GM19324 (cell line): Measurements from ENCODE around the gene LRRC45.

ENCODE experiments used
- ATAC-seq: cut with Tn5 transposase; IDR thresholded peaks from one replicate; pipeline ENCODE4 v1.9.1; 2021; ENCODE audit warnings: mild to moderate bottlenecking, moderate library complexity; ENCODE audit not compliant: unreplicated experiment, low FRiP score

Gene LRRC45

DNA sequence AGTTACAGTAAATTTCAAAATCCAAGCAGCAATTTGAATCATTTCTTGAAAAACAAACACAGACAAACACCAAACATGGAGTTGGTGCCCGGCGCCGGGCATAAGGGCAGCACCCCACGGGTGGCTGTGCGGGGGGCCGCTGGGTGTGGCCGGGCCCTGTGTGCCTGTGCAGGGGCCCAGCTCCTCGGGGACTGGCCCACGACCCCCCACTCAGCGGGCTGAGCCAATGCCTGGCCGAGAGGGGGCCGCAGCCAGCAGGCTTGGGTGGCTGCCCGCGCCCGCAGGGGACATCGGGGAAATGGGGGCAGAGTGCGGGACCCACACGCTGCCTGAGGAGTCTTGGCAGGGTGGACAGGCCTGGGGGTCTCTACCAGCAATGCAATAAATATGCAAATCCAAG, 55.3 kb downstream of the LRRC45 start:
- ATAC-seq, result no peak

DNA sequence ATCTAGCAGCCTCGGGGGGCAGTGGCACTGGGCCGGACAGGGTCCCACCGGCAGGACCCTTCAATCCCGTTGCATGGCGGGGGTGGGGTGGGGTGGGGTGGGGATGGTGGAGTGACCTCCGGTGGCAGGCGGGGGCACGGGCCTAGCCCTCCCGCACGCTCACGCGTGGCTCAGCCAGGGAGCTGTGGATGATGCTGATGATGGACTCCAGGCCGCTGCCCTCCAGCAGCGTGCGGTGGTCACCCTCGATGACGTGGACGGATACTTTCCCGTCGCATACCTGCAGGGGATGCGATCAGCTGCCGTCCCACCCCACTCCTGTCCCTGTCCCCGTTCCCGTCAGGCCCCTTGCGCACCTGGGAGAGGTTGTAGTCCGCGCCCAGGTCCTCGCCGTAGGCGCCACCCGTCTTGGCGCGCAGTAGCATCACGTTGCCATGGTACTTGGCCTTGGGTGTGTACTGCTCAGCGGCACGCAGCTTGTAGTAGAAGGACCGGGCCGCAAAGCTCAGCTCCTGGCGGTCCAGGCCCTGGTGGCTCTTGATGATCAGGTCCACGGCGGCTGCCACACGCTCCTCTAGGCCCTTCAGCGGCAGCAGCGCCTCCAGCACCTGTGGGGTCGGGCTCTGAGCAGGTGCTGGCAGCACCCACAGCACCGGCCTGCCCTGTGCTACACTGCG, 56.0 kb downstream of the LRRC45 start:
- no peak for ATAC-seq

DNA sequence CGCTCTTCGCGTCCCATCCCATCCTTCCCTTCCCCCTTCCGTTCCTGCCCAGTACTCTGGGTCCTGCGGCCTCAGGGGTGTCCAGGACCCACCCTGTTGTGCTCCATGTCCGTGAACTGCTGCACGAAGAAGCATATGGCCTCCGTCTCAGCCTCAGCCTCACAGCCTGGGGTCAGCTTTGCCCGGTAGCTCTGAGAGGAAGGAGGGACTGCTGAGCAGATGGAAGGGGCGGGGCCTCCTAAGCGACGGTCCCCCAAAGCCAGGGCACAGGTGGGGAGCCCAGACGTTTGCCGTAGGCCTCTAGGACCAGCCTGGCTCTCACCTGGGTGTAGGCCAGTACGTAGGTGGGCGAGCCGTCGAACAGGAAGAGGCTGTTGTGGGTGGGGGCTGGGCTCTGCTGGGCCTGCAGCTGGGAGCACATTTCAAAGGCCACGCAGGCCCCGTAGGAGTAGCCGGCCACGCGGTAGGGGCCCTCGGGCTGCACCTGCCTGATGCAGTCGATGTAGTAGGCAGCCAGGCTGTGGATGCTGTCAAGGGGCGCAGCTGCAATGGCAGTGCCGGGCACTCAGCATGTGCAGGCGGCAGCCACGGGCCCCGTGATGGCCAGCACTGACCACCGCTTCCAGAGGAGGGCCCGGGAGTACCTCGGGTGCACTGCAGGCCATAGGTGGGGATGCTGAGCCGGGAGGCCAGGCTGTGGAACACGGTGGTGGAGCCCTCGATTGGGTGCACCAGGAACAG, 57.1 kb downstream of the LRRC45 start:
- no peak for ATAC-seq
